SK-N-SH (cell line): ENCODE measurements around the gene GAST. TPM values are rescaled to one million over a fixed set of nuclear protein-coding genes. Genes with fewer than 3 reads are reported as not detected.

Experiments used
- CTCF ChIA-PET: fragments of 300-600, 350-600 bp; formaldehyde crosslinking; extraction: SDS; loops from one replicate; lab custom pipeline; 2021; lab: Yijun Ruan, JAX
- POLR2A ChIA-PET: fragments of 350-600 bp; sonication (Branson Sonifier 250); formaldehyde crosslinking; extraction: SDS; loops from one replicate; lab custom pipeline; 2020; ENCODE audit warnings: antibody characterized with exemption, inconsistent platforms; lab: Yijun Ruan, JAX
- DNase-seq: peaks from one replicate; pipeline ENCODE4 v3.0.0; 2012
- H2AFZ ChIP-seq: fragments of 200-600 bp; sonication (generic); 2 replicates; pipeline ENCODE4 v1.8.1; 2016; ENCODE audit warnings: antibody characterized with exemption, mild to moderate bottlenecking, low read depth
- H3F3A ChIP-seq: fragments of 200-600 bp; sonication (generic); replicated peaks from 2 replicates; pipeline ENCODE3; 2016; ENCODE audit warnings: antibody characterized with exemption, mild to moderate bottlenecking; ENCODE audit not compliant: insufficient read depth
- H3K27ac ChIP-seq, 2 experiments: fragments of 200-500 bp in 1 of 2; fragments of 200-600 bp in 1 of 2; sonication (Bioruptor generic) in 1 of 2; sonication (generic), shearing (Covaris generic) in 1 of 2; 2 replicates each; pipeline versions ENCODE4 v1.5.1 to v1.6.1; 2014 to 2016; ENCODE audit warnings: low read depth in 2 of 2, inconsistent platforms in 1 of 2, low read length in 1 of 2, mild to moderate bottlenecking in 1 of 2, mixed read lengths in 1 of 2
- H3K27me3 ChIP-seq: fragments of 200-600 bp; sonication (generic), shearing (Covaris generic); 2 replicates; pipeline ENCODE4 v1.6.1; 2016; ENCODE audit warnings: mixed run types; ENCODE audit not compliant: insufficient read depth
- H3K36me3 ChIP-seq, 2 experiments: fragments of 200-500 bp in 1 of 2; fragments of 200-600 bp in 1 of 2; sonication (Bioruptor generic) in 1 of 2; sonication (generic) in 1 of 2; replicated peaks in 1 of 2; 2 replicates each; pipeline versions ENCODE3 to v1.5.1; 2014 to 2016; ENCODE audit warnings: low read length in 1 of 2, mild to moderate bottlenecking in 1 of 2; ENCODE audit not compliant: insufficient read depth in 2 of 2, control insufficient read depth in 1 of 2
- H3K4me1 ChIP-seq, 2 experiments: fragments of 200-500 bp in 1 of 2; fragments of 200-600 bp in 1 of 2; sonication (Bioruptor generic) in 1 of 2; sonication (generic), shearing (Covaris generic) in 1 of 2; 2 replicates each; pipeline versions ENCODE4 v1.5.1 to v1.6.1; 2014 to 2016; ENCODE audit warnings: low read depth in 1 of 2, low read length in 1 of 2, mixed run types in 1 of 2; ENCODE audit not compliant: insufficient read depth in 2 of 2, control insufficient read depth in 1 of 2
- H3K4me2 ChIP-seq: fragments of 200-600 bp; sonication (generic), shearing (Covaris generic); 2 replicates; pipeline ENCODE4 v1.6.1; 2017; ENCODE audit warnings: mixed run types
- H3K4me3 ChIP-seq, 2 experiments: fragments of 200-500 bp in 1 of 2; fragments of 200-600 bp in 1 of 2; sonication (Bioruptor generic) in 1 of 2; sonication (generic), shearing (Covaris generic) in 1 of 2; 2 replicates each; pipeline versions ENCODE4 v1.5.1 to v1.8.1; 2014 to 2016; ENCODE audit warnings: low read depth in 2 of 2, inconsistent platforms in 1 of 2, low read length in 1 of 2, mild to moderate bottlenecking in 1 of 2, mixed read lengths in 1 of 2, moderate library complexity in 1 of 2
- H3K79me2 ChIP-seq: fragments of 200-600 bp; sonication (generic); 2 replicates; pipeline ENCODE4 v1.8.1; 2017; ENCODE audit warnings: mild to moderate bottlenecking; ENCODE audit not compliant: insufficient read depth
- H3K9ac ChIP-seq: fragments of 200-600 bp; sonication (generic); 2 replicates; pipeline ENCODE4 v1.6.1; 2017; ENCODE audit warnings: mixed run types
- H3K9me2 ChIP-seq: fragments of 200-600 bp; sonication (generic); 2 replicates; pipeline ENCODE4 v1.6.1; 2017; ENCODE audit warnings: mixed run types
- H3K9me3 ChIP-seq: fragments of 200-600 bp; sonication (generic); 2 replicates; pipeline ENCODE4 v1.6.1; 2017; ENCODE audit warnings: mixed run types, mild to moderate bottlenecking, moderate library complexity
- H4K20me1 ChIP-seq: fragments of 200-600 bp; sonication (generic); 2 replicates; pipeline ENCODE4 v1.6.1; 2017; ENCODE audit warnings: mild to moderate bottlenecking, mixed run types; ENCODE audit not compliant: insufficient read depth
- CTCF ChIP-seq: fragments of 200-600 bp; sonication (generic); IDR thresholded peaks from 2 replicates; pipeline ENCODE4 v1.6.1; 2017; ENCODE audit warnings: antibody characterized with exemption, mild to moderate bottlenecking, moderate library complexity
- EZH2phosphoT487 ChIP-seq: fragments of 200-600 bp; sonication (generic); IDR thresholded peaks from 2 replicates; pipeline ENCODE4 v1.6.1; 2017; ENCODE audit warnings: low read depth, mixed run types, mild to moderate bottlenecking, antibody characterized with exemption, moderate library complexity, borderline replicate concordance
- GATA2 ChIP-seq: sonication (generic); formaldehyde crosslinking; IDR thresholded peaks from 2 replicates; pipeline ENCODE4 v1.5.0; 2020; ENCODE audit warnings: mild to moderate bottlenecking, missing genetic modification reagents
- MEF2A ChIP-seq: IDR thresholded peaks from 2 replicates; pipeline ENCODE4 v1.4.0; 2012; ENCODE audit warnings: low read depth, borderline replicate concordance
- NRF1 ChIP-seq: IDR thresholded peaks from 2 replicates; pipeline ENCODE4 v1.6.1; 2012; ENCODE audit warnings: low read depth, mild to moderate bottlenecking, low read length
- POLR2AphosphoS5 ChIP-seq: IDR thresholded peaks from 2 replicates; pipeline ENCODE4 v1.6.1; 2012; ENCODE audit warnings: low read depth, low read length
- RFX5 ChIP-seq: IDR thresholded peaks from 2 replicates; pipeline ENCODE4 v1.6.1; 2012; ENCODE audit warnings: mild to moderate bottlenecking, improper control_type of control experiment, low read length
- WGBS: methylation state at CpG from one replicate; pipeline ENCODE4 v1.1.6; 2017; ENCODE audit warnings: low lambda C conversion rate; 5-methylcytosine and 5-hydroxymethylcytosine counted together
- polyA plus RNA-seq, 3 experiments: library from polyadenylated mRNA; depleted of rRNA; stranded (reverse); fragments of >200 nt; gene quantifications; 2 replicates each; pipeline ENCODE4 v1.2.3, GENCODE V29; 2012
- TF ChIP-seq, protein P1 (sequence below): fragments of 150-350 bp; IDR thresholded peaks from 2 replicates; pipeline ENCODE4 v1.6.1; 2016; ENCODE audit warnings: mild to moderate bottlenecking, low read depth, low read length

The GAST gene
- polyA plus RNA-seq, 1 of the 3 experiments (the other 2 are of a cell fraction) = not detected

GRCh38 chr17:41724476-41725050, 12.4 kb downstream of the GAST start:
- Histone ChIP-seq H3K36me3 (no peaks in the 10 kb centered on the region), H3K4me1 (no peaks in the 10 kb centered on the region), H3F3A (no peaks in the 10 kb centered on the region), H3K27ac (no peak overlapping the region), H3K4me2 (no peak overlapping the region), H3K9me2 (no peaks in the 10 kb centered on the region), H3K27me3 (no peaks in the 10 kb centered on the region), H3K4me3 (no peak overlapping the region), H3K9ac (no peak overlapping the region), H2AFZ (no peak overlapping the region), H4K20me1 (no peaks in the 10 kb centered on the region), H3K79me2 (no peaks in the 10 kb centered on the region), H3K9me3 (no peaks in the 10 kb centered on the region)
- DNase-seq = no peak
- WGBS = 67% methylated on average over 9 of the region's 17 CpGs
- POLR2A ChIA-PET = no interaction called here
- TF ChIP-seq RFX5 (no peak), NRF1 (no peak)
- CTCF ChIA-PET = interaction anchor here (0.6 to 24.8 kb wide), 6 partner anchors 10 to 79 kb away, joined by 3 to 405 read pairs (median 10); partner anchors contain the start of genes FKBP10, JUP and P3H4

DNA sequence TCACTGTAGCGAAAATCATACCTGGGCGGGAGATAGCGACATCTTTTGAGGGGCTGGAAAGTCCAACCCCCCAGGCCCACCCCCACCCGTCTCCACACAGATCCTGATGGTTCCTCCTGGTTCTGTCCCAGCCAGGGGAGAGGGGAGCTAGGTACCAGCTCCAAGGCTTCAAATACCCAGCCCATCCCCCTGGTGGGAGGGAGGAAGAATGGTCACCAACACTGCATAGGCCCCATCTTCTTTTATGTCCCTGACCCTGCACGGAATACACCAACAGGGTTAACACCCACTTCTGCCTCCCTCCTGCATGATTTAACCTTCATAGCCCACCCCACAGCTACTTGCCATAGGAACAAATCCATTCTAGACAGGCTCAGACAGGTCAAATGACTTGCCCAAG, 13.0 kb downstream of the GAST start:
- H4K20me1 ChIP-seq = no peaks in the 10 kb centered on the region
- TF ChIP-seq GATA2 (no peak), MEF2A (no peak), POLR2AphosphoS5 (no peak), CTCF (no peak), EZH2phosphoT487 (no peak)
- TF ChIP-seq, protein P1, sequence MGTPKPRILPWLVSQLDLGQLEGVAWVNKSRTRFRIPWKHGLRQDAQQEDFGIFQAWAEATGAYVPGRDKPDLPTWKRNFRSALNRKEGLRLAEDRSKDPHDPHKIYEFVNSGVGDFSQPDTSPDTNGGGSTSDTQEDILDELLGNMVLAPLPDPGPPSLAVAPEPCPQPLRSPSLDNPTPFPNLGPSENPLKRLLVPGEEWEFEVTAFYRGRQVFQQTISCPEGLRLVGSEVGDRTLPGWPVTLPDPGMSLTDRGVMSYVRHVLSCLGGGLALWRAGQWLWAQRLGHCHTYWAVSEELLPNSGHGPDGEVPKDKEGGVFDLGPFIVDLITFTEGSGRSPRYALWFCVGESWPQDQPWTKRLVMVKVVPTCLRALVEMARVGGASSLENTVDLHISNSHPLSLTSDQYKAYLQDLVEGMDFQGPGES = no peak
- no peaks in the 10 kb centered on the region for H3K9me2 ChIP-seq
- ChIA-PET CTCF (interaction anchor here (0.6 to 24.8 kb wide), 7 partner anchors 10 to 376 kb away, joined by 3 to 405 read pairs (median 7); partner anchors contain the start of genes FKBP10, JUP and P3H4), POLR2A (interaction anchor here (1.0 kb wide), 1 partner anchor 29 kb away, joined by 4 read pairs; no protein-coding TSS in a partner anchor)
- H3K4me1 ChIP-seq = no peaks in the 10 kb centered on the region
- WGBS = 74% methylated on average over 5 of the region's 5 CpGs
- no peaks in the 10 kb centered on the region for H3F3A ChIP-seq
- no peak overlapping the region for H3K4me3 ChIP-seq
- H3K27me3 ChIP-seq = no peaks in the 10 kb centered on the region; the same call in none of the 2 replicates
- no peak overlapping the region for H2AFZ ChIP-seq
- H3K79me2 ChIP-seq = no peaks in the 10 kb centered on the region
- H3K9ac ChIP-seq = no peak overlapping the region
- no peak for DNase-seq
- no peaks in the 10 kb centered on the region for H3K36me3 ChIP-seq
- H3K4me2 ChIP-seq = no peak overlapping the region
- H3K9me3 ChIP-seq = no peaks in the 10 kb centered on the region
- H3K27ac ChIP-seq = no peak overlapping the region
